Endothelial cell (in vitro differentiated cells): Measurements from ENCODE around the gene SETDB2. TPM values are rescaled to one million over a fixed set of nuclear protein-coding genes. Genes with fewer than 3 reads are reported as not detected.

Experiments used
- DNase-seq: peaks from one replicate; pipeline ENCODE4 v3.0.0; 2021; ENCODE audit warnings: low spot score
- H3K27ac Mint-ChIP-seq: one replicate; pipeline ENCODE4 v1.8.0; 2021; ENCODE audit warnings: mixed read lengths, inconsistent platforms; ENCODE audit not compliant: unreplicated experiment
- H3K27me3 Mint-ChIP-seq: one replicate; pipeline ENCODE4 v1.8.0; 2021; ENCODE audit warnings: mild to moderate bottlenecking, moderate library complexity, mixed read lengths, inconsistent platforms; ENCODE audit not compliant: unreplicated experiment
- H3K36me3 Mint-ChIP-seq: one replicate; pipeline ENCODE4 v1.8.0; 2021; ENCODE audit warnings: mild to moderate bottlenecking, low read depth, mixed read lengths, inconsistent platforms; ENCODE audit not compliant: unreplicated experiment
- H3K4me1 Mint-ChIP-seq: one replicate; pipeline ENCODE4 v1.8.0; 2021; ENCODE audit warnings: mild to moderate bottlenecking, mixed read lengths, inconsistent platforms; ENCODE audit not compliant: unreplicated experiment
- H3K4me3 Mint-ChIP-seq: one replicate; pipeline ENCODE4 v1.8.0; 2021; ENCODE audit warnings: mild to moderate bottlenecking, mixed read lengths, inconsistent platforms; ENCODE audit not compliant: unreplicated experiment
- H3K9me3 Mint-ChIP-seq: one replicate; pipeline ENCODE4 v1.8.0; 2021; ENCODE audit warnings: mixed read lengths, inconsistent platforms; ENCODE audit not compliant: unreplicated experiment
- total RNA-seq: library from RNA; stranded (reverse); fragmentation: NEBNext Ultra II Directional; extraction: Animal tissue kit (Norgen Biotek cat#: 25700); gene quantifications from one replicate; pipeline ENCODE4 v1.2.1, GENCODE V29; 2021; ENCODE audit not compliant: unreplicated experiment
- TF ChIP-seq, protein P1 (sequence below): fragments of 200-600 bp; sonication (generic); IDR thresholded peaks from one replicate; pipeline ENCODE4 v1.5.0; 2021; ENCODE audit warnings: antibody characterized with exemption; ENCODE audit not compliant: unreplicated experiment

Gene SETDB2
- total RNA-seq, 1 donor from 2014 or later, result 8.9 TPM

DNA sequence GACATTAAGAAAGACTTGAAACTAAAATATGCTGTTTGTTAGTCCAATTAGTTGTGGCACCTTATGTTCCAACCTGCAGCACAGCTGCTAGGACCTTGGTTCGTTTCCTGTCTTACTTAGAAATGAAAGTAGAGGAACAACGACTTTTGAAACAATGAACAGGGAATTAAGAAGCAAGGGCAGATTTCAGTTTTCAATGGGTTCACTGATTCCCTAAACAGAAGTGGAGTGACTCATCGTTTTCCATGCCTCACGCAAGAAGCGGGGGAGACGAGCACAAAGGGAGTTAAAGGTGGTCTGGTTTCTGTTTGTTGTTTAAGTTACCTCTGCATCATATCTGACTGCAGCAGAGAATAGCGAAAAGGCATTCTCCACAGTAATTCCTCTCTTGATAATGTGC lies 96.5 kb downstream of the SETDB2 start:
- Mint-ChIP-seq H3K4me3 (no peak overlapping the region), H3K36me3 (peaks cover 17% of the 10 kb centered on the region), H3K4me1 (peaks cover 19% of the 10 kb centered on the region), H3K27ac (peak overlapping the region; percentile 15), H3K9me3 (no peaks in the 10 kb centered on the region), H3K27me3 (peaks cover 1% of the 10 kb centered on the region)
- TF ChIP-seq, protein P1, sequence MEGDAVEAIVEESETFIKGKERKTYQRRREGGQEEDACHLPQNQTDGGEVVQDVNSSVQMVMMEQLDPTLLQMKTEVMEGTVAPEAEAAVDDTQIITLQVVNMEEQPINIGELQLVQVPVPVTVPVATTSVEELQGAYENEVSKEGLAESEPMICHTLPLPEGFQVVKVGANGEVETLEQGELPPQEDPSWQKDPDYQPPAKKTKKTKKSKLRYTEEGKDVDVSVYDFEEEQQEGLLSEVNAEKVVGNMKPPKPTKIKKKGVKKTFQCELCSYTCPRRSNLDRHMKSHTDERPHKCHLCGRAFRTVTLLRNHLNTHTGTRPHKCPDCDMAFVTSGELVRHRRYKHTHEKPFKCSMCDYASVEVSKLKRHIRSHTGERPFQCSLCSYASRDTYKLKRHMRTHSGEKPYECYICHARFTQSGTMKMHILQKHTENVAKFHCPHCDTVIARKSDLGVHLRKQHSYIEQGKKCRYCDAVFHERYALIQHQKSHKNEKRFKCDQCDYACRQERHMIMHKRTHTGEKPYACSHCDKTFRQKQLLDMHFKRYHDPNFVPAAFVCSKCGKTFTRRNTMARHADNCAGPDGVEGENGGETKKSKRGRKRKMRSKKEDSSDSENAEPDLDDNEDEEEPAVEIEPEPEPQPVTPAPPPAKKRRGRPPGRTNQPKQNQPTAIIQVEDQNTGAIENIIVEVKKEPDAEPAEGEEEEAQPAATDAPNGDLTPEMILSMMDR, result no peak
- no peak for DNase-seq

DNA sequence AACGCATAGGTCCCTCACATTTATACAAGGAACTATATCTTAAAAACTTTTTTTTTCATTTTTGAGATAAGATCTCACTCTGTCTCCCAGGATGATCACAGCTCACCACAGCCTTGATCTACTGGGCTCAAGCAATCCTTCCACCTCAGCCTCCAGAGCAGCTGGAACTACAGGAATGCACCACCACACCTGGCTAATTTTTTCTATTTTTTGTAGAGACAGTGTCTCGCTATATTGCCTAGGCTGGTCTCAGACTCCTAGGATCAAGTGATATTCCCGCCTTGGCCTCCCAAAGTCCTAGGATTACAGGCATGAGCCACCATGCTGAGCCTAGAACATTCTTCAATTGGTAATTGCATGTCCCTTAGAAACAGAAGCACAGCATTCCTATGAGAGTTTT lies 99.6 kb downstream of the SETDB2 start:
- TF ChIP-seq, protein P1, result no peak
- H3K27ac Mint-ChIP-seq, result no peak overlapping the region

More for the DNA sequence above, 99.6 kb downstream of the SETDB2 start:
- no peaks in the 10 kb centered on the region for H3K27me3 Mint-ChIP-seq
- H3K4me3 Mint-ChIP-seq, result no peak overlapping the region
- peaks cover 19% of the 10 kb centered on the region for H3K4me1 Mint-ChIP-seq
- H3K36me3 Mint-ChIP-seq, result peaks cover 23% of the 10 kb centered on the region
- H3K9me3 Mint-ChIP-seq, result no peaks in the 10 kb centered on the region
- DNase-seq, result no peak

Other genes starting within 250 kb of the SETDB2 start
- not detected for gene MLNR, start 223.9 kb upstream of the SETDB2 start, total RNA-seq
- 5.1 TPM for gene CDADC1, start 196.3 kb upstream of the SETDB2 start, total RNA-seq
- gene CAB39L, start 210 bp upstream of the SETDB2 start, total RNA-seq, result 3.9 TPM
- gene PHF11, start 51.7 kb downstream of the SETDB2 start, total RNA-seq, result 16.4 TPM
- gene RCBTB1, start 141.3 kb downstream of the SETDB2 start, total RNA-seq, result 41.2 TPM
- 1.4 TPM for gene ARL11, start 184.2 kb downstream of the SETDB2 start, total RNA-seq
- gene EBPL, start 247.2 kb downstream of the SETDB2 start, total RNA-seq, result 59.0 TPM